Upper lobe of left lung (tissue), 6 donors: Measurements from ENCODE around the gene CTR9. TPM values are rescaled to one million over a fixed set of nuclear protein-coding genes. Genes with fewer than 3 reads are reported as not detected.

Experiments
- ATAC-seq, 2 donors: fragments of 200-7000 bp; cut with Tn5 transposase; one replicate each; pipeline ENCODE4 v1.9.1; 2022; ENCODE audit warnings: mild to moderate bottlenecking in 2 of 2, moderate library complexity in 2 of 2; ENCODE audit not compliant: low FRiP score in 2 of 2
- DNase-seq, 2 donors: peaks; one replicate each; pipeline ENCODE4 v3.0.0-alpha.2; 2019 to 2020
- H3K27ac ChIP-seq, 4 donors: fragments of 200-600 bp; sonication (generic); one replicate each; pipeline ENCODE4 v1.5.1; 2016 to 2019
- H3K27me3 ChIP-seq, 4 donors: fragments of 200-600 bp; sonication (generic); one replicate each; pipeline ENCODE4 v1.5.1; 2017 to 2019
- H3K36me3 ChIP-seq, 4 donors: fragments of 200-600 bp; sonication (generic); one replicate each; pipeline ENCODE4 v1.5.1; 2016 to 2019
- H3K4me1 ChIP-seq, 4 donors: fragments of 200-600 bp; sonication (generic); one replicate each; pipeline ENCODE4 v1.5.1; 2018 to 2019
- H3K4me3 ChIP-seq, 4 donors: fragments of 200-600 bp; sonication (generic); one replicate each; pipeline ENCODE4 v1.5.1; 2017 to 2019; ENCODE audit warnings: mild to moderate bottlenecking in 2 of 4, moderate library complexity in 1 of 4
- H3K9me3 ChIP-seq, 4 donors: fragments of 200-600 bp; sonication (generic); one replicate each; pipeline ENCODE4 v1.5.1; 2018 to 2019
- EP300 ChIP-seq, 4 donors: sonication (generic); formaldehyde crosslinking; IDR thresholded peaks; one replicate each; pipeline ENCODE4 v1.5.1; 2017; ENCODE audit warnings: antibody characterized with exemption in 4 of 4, control low read depth in 2 of 4
- POLR2A ChIP-seq, 4 donors: fragments of 450-650 bp; IDR thresholded peaks; one replicate each; pipeline ENCODE4 v1.5.1; 2016 to 2017; ENCODE audit warnings: antibody characterized with exemption in 4 of 4, mild to moderate bottlenecking in 2 of 4
- POLR2AphosphoS5 ChIP-seq, 2 donors: sonication (generic); formaldehyde crosslinking; IDR thresholded peaks; one replicate each; pipeline ENCODE4 v1.5.1; 2017; ENCODE audit warnings: antibody characterized with exemption in 2 of 2
- WGBS, 2 donors: methylation state at CpG; one replicate each; pipeline ENCODE4 v1.1.5; 2017 to 2018; 5-methylcytosine and 5-hydroxymethylcytosine counted together
- total RNA-seq, 6 donors: library from RNA; depleted of rRNA in 4 of 6; stranded (reverse); fragments of >200 nt in 4 of 6; gene quantifications; one replicate each; pipeline versions ENCODE4 v1.1.0 to v1.2.1, GENCODE V29; 2016 to 2021
- TF ChIP-seq, protein P1 (sequence below), 6 experiments: fragments of 450-650 bp in 4 of 6; fragments of 200-600 bp in 2 of 6; sonication (generic) in 2 of 6; IDR thresholded peaks; one replicate each; pipeline ENCODE4 v1.5.1; 2016 to 2019; ENCODE audit warnings: antibody characterized with exemption in 6 of 6
- donor health status: DM: no; HTN: no; CAD: no; lungs with moderate emphysema.
- donor health status: DM: no; HTN: yes; CAD: no; lungs with severe emphysema.

The CTR9 gene
- total RNA-seq, 6 donors from 2014 or later = 9.9 to 35.4 (median 26.9) TPM

DNA sequence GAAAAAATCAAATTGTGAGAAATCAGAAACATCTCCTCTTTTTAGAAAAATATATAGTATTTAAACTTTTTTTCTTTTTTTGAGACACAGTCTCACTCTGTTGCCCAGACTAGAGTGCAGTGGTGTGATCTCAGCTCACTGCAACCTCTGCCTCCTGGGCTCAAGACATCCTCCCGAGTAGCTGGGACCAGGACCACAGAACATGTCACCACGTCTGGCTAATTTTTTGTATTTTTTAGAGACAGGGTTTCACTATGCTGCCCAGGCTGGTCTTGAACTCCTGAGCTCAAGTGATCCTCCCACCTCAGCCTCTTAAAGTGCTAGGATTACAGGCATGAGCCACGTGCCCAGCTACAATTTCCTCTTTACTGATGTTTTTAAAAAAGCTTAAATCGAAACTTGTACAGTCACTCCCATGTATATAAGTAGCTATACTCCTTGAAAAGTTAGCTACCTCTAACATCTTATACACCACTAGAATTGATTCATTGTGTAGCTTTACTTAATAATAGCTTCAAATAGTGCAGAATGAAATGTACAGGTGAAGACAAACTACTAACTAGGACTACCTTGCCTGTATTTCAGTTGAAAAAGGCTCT lies 47.4 kb downstream of the CTR9 start:
- no peak for ATAC-seq
- Histone ChIP-seq H3K4me1 (peaks cover 0 to 24% (median 23%) of the 10 kb centered on the region in 4 donors), H3K27me3 (no peaks in the 10 kb centered on the region), H3K9me3 (no peaks in the 10 kb centered on the region), H3K27ac (peak overlapping the region in 2 of 4 donors; percentile 30 to 37), H3K4me3 (no peak overlapping the region), H3K36me3 (peaks cover 69 to 81% (median 74%) of the 10 kb centered on the region in 4 donors)
- WGBS, 2 donors = 43 to 75% methylated on average over 4 of the region's 4 CpGs
- no peak for DNase-seq
- no peak for TF ChIP-seq POLR2A (IDR thresholded peaks at IDR 0.05)
- TF ChIP-seq, protein P1, sequence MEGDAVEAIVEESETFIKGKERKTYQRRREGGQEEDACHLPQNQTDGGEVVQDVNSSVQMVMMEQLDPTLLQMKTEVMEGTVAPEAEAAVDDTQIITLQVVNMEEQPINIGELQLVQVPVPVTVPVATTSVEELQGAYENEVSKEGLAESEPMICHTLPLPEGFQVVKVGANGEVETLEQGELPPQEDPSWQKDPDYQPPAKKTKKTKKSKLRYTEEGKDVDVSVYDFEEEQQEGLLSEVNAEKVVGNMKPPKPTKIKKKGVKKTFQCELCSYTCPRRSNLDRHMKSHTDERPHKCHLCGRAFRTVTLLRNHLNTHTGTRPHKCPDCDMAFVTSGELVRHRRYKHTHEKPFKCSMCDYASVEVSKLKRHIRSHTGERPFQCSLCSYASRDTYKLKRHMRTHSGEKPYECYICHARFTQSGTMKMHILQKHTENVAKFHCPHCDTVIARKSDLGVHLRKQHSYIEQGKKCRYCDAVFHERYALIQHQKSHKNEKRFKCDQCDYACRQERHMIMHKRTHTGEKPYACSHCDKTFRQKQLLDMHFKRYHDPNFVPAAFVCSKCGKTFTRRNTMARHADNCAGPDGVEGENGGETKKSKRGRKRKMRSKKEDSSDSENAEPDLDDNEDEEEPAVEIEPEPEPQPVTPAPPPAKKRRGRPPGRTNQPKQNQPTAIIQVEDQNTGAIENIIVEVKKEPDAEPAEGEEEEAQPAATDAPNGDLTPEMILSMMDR (IDR thresholded peaks at IDR 0.05) = no peak
- no peak for TF ChIP-seq POLR2AphosphoS5 (IDR thresholded peaks at IDR 0.05)
- no peak for TF ChIP-seq EP300 (IDR thresholded peaks at IDR 0.05)

DNA sequence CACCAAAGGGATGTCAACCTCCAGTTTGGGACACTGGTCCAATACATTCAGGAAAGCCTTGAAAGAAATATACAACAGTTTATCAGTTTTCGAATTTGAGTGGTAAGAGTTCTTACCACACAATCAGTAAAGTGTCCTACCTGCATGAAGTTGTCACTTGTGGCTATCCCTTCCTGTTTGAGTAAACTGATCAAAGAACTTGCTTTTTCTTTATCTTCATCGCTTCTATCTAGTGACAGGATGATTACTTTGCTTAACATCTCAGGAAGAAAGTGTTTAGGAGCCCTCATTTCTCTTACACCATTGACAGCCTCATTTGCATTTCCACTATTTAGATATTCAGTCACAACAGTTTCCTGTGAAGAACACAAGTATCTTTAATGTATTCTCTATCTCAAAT lies 49.2 kb downstream of the CTR9 start:
- DNase-seq = no peak
- peak overlapping the region in 1 of 4 donors; percentile 1 for H3K27ac ChIP-seq

DNA sequence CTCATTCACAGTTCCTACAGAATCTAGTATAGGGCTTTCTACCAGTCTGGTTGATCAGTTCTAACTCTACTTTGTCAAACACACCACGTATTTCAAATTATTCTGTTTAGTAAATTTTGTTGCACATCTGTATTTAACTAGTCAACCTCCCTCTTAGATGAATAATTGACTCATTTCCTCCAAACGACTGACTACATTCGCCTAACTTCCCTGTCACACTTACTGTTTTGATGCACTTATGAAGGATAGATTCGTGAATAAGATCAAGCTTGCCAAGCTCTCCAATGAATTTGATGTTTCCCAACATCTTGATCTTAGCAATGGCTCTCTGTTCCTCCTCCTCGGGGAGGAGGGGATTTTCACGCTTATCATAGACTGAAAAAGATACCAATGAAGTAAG lies 52.6 kb downstream of the CTR9 start:
- Histone ChIP-seq H3K4me3 (no peak overlapping the region), H3K27ac (no peak overlapping the region), H3K9me3 (no peaks in the 10 kb centered on the region), H3K27me3 (no peaks in the 10 kb centered on the region), H3K36me3 (peaks cover 78 to 84% (median 79%) of the 10 kb centered on the region in 4 donors), H3K4me1 (peaks cover 31 to 53% (median 44%) of the 10 kb centered on the region in 4 donors)
- DNase-seq = no peak
- TF ChIP-seq POLR2AphosphoS5 (IDR thresholded peaks at IDR 0.05) = no peak
- TF ChIP-seq EP300 (IDR thresholded peaks at IDR 0.05) = no peak
- TF ChIP-seq POLR2A (IDR thresholded peaks at IDR 0.05) = no peak
- TF ChIP-seq, protein P1 (IDR thresholded peaks at IDR 0.05) = no peak
- ATAC-seq = no peak
- 61 to 64% methylated on average over 6 of the region's 6 CpGs for WGBS, 2 donors

More for the DNA sequence above, 49.2 kb downstream of the CTR9 start:
- Histone ChIP-seq H3K4me1 (peaks cover 12 to 40% (median 36%) of the 10 kb centered on the region in 4 donors), H3K4me3 (no peak overlapping the region), H3K36me3 (peaks cover 88 to 100% (median 92%) of the 10 kb centered on the region in 4 donors), H3K27me3 (no peaks in the 10 kb centered on the region), H3K9me3 (no peaks in the 10 kb centered on the region)
- ATAC-seq = no peak
- no peak for TF ChIP-seq POLR2A (IDR thresholded peaks at IDR 0.05)
- no peak for TF ChIP-seq EP300 (IDR thresholded peaks at IDR 0.05)
- TF ChIP-seq, protein P1 (IDR thresholded peaks at IDR 0.05) = no peak
- TF ChIP-seq POLR2AphosphoS5 (IDR thresholded peaks at IDR 0.05) = no peak
- 47 to 68% methylated on average over 2 of the region's 2 CpGs for WGBS, 2 donors

DNA sequence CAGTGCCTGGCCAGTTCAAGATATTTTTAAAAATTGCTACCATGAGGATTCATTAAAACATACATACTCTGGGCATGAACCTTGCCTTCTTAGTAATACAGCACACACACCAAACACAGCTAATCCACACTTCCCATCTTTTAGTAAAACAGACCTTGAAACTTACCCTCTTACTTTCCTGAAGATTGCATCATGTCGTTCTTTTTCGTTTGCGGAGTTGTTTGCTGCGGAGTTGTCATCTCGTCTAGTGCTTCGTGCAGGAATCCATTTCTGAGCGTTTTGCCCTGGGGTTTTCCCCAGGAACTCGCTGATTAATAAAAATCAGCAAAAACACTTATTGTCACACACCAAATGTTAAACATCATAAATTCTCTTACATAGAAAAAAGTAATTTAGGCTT lies 54.7 kb downstream of the CTR9 start:
- H3K4me1 ChIP-seq = peaks cover 38 to 60% (median 42%) of the 10 kb centered on the region in 4 donors
- H3K27me3 ChIP-seq = no peaks in the 10 kb centered on the region
- TF ChIP-seq EP300 (IDR thresholded peaks at IDR 0.05) (no peak), POLR2AphosphoS5 (IDR thresholded peaks at IDR 0.05) (no peak), POLR2A (IDR thresholded peaks at IDR 0.05) (no peak)
- TF ChIP-seq, protein P1 (IDR thresholded peaks at IDR 0.05) = no peak
- H3K4me3 ChIP-seq = peak overlapping the region in 1 of 4 donors; percentile 90
- ATAC-seq = no peak
- DNase-seq = no peak
- H3K27ac ChIP-seq = peak overlapping the region in 1 of 4 donors; percentile 99
- WGBS, 2 donors = 65 to 70% methylated on average over 8 of the region's 8 CpGs
- H3K9me3 ChIP-seq = no peaks in the 10 kb centered on the region
- H3K36me3 ChIP-seq = peaks cover 58 to 64% (median 59%) of the 10 kb centered on the region in 4 donors

DNA sequence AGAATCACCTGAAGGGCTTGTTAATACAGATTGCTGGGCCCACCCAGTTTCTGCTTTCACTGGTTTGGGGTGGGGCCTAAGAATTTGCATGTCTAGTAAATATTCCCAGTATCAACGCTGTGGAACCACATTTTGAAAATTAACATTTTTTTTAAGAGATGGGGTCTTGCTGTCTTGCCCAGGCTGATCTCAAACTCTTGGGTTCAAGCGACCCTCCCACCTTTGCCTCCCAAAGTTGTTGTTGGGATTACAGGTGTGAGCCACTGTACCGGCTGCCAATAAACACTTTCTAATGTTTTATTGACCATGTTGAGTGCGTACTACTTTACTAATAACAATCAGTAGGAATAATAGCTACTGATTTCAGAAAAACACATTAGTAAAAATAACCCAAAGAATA lies 55.2 kb downstream of the CTR9 start:
- WGBS, 2 donors = 66 to 81% methylated on average over 4 of the region's 4 CpGs
- Histone ChIP-seq H3K4me1 (peaks cover 36 to 58% (median 40%) of the 10 kb centered on the region in 4 donors), H3K27me3 (no peaks in the 10 kb centered on the region), H3K36me3 (peaks cover 53 to 59% (median 54%) of the 10 kb centered on the region in 4 donors), H3K27ac (peak overlapping the region in 1 of 4 donors; percentile 99), H3K9me3 (no peaks in the 10 kb centered on the region), H3K4me3 (peak overlapping the region in 2 of 4 donors; percentile 90 to 95)
- TF ChIP-seq POLR2A (IDR thresholded peaks at IDR 0.05) (no peak), POLR2AphosphoS5 (IDR thresholded peaks at IDR 0.05) (no peak), EP300 (IDR thresholded peaks at IDR 0.05) (no peak)
- TF ChIP-seq, protein P1 (IDR thresholded peaks at IDR 0.05) = no peak
- DNase-seq (no peak), ATAC-seq (no peak)
